ENCODE measurements around the gene CIZ1. TPM values are rescaled to one million over a fixed set of nuclear protein-coding genes. Genes with fewer than 3 reads are reported as not detected.

CIZ1 gene
- total and polyA plus RNA-seq, 9 of the 15 experiments (the other 6 are each of a cell fraction or from before 2014, with no cell fraction given), result 6.6 to 329 (median 87.8) TPM

GRCh38 chr9:128205296-128205944 lies 14.0 kb upstream of the CIZ1 start (continued):
- TF ChIP-seq CHD7 (IDR thresholded peaks at IDR 0.05; ENCODE audit: low read depth, low read length) (no peak), ERF (CRISPR knock-in tag; IDR thresholded peaks at IDR 0.05) (no peak), MGA (IDR thresholded peaks at IDR 0.05) (no peak), KDM1A (IDR thresholded peaks at IDR 0.05) (no peak)

Data from K562 (cell line).